PC-9 (cell line): ENCODE data around the gene AKAP8. TPM values are rescaled to one million over a fixed set of nuclear protein-coding genes. Genes with fewer than 3 reads are reported as not detected.
"Not testable (repeated sequence)": the region's sequence is repeated elsewhere in the genome, so short reads cannot be mapped to it uniquely, and the experiment has no call there.

Experiments used
- BruUV-seq: library from RNA; stranded (reverse); fragments of 400-500 nt; replicated peaks from 2 replicates; lab custom pipeline; 2021; lab: Mats Ljungman, UMichigan
- CTCF ChIA-PET: fragments of 300-600 bp; sonication (Branson Sonifier 250); formaldehyde crosslinking; loops from one replicate; lab custom pipeline; 2022; ENCODE audit warnings: antibody characterized with exemption; lab: Charles Lee
- POLR2A ChIA-PET: fragments of 300-600 bp; sonication (Branson Sonifier 250); formaldehyde crosslinking; loops from one replicate; lab custom pipeline; 2022; ENCODE audit warnings: antibody characterized with exemption; ENCODE audit not compliant: unreplicated experiment; lab: Charles Lee
- DNase-seq, 2 experiments: peaks; one replicate each; pipeline versions ENCODE4 v3.0.0 to v3.0.0-alpha.2; 2015 to 2022; ENCODE audit warnings: mixed read lengths in 1 of 2
- H2AFZ ChIP-seq: fragments of 200-600 bp; sonication (generic); 2 replicates; pipeline ENCODE4 v1.8.1; 2017; ENCODE audit warnings: antibody characterized with exemption
- H3F3A ChIP-seq: fragments of 200-600 bp; sonication (generic); 2 replicates; pipeline ENCODE4 v1.8.1; 2017; ENCODE audit warnings: antibody characterized with exemption, mild to moderate bottlenecking, low read depth; ENCODE audit not compliant: insufficient read depth
- H3K27ac ChIP-seq: fragments of 200-600 bp; sonication (generic); 2 replicates; pipeline ENCODE4 v1.6.1; 2016; ENCODE audit warnings: mixed run types
- H3K27me3 ChIP-seq: fragments of 200-600 bp; sonication (generic); 2 replicates; pipeline ENCODE4 v1.6.1; 2016; ENCODE audit warnings: low read depth, mixed run types; ENCODE audit not compliant: insufficient read depth
- H3K36me3 ChIP-seq: fragments of 200-600 bp; sonication (generic); 2 replicates; pipeline ENCODE4 v1.6.1; 2016; ENCODE audit warnings: low read depth, mixed run types
- H3K4me1 ChIP-seq: fragments of 200-600 bp; sonication (generic); replicated peaks from 2 replicates; pipeline ENCODE4 v1.6.1; 2016; ENCODE audit warnings: mixed run types; ENCODE audit not compliant: insufficient read depth
- H3K4me2 ChIP-seq: fragments of 200-600 bp; sonication (generic); 2 replicates; pipeline ENCODE4 v1.6.1; 2017; ENCODE audit warnings: mixed run types
- H3K4me3 ChIP-seq: fragments of 200-600 bp; sonication (generic); 2 replicates; pipeline ENCODE4 v1.6.1; 2016; ENCODE audit warnings: mixed run types
- H3K79me2 ChIP-seq: fragments of 200-600 bp; sonication (generic); 2 replicates; pipeline ENCODE4 v1.6.1; 2017; ENCODE audit warnings: low read depth, mixed run types
- H3K9me2 ChIP-seq: fragments of 200-600 bp; sonication (generic); 2 replicates; pipeline ENCODE4 v1.8.1; 2017; ENCODE audit warnings: mild to moderate bottlenecking; ENCODE audit not compliant: insufficient read depth
- H3K9me3 ChIP-seq: fragments of 200-600 bp; sonication (generic); 2 replicates; pipeline ENCODE4 v1.8.1; 2016; ENCODE audit warnings: low read depth; ENCODE audit not compliant: insufficient read depth
- H4K20me1 ChIP-seq: fragments of 200-600 bp; sonication (generic); 2 replicates; pipeline ENCODE4 v1.8.1; 2017; ENCODE audit not compliant: insufficient read depth
- EZH2 ChIP-seq: fragments of 200-600 bp; sonication (generic); IDR thresholded peaks from 2 replicates; pipeline ENCODE4 v1.8.0; 2017; ENCODE audit warnings: antibody characterized with exemption, low read depth
- intact Hi-C: fragments of 100-400 bp; cut with micrococcal nuclease; formaldehyde crosslinking; loops from one replicate; pipeline ENCODE4 v1.10.0; 2022; ENCODE audit not compliant: unreplicated experiment
- total RNA-seq: library from RNA; stranded (reverse); gene quantifications from 2 replicates; pipeline ENCODE4 v1.2.3, GENCODE V29; 2021
- TF ChIP-seq, protein P1 (sequence below): fragments of 200-600 bp; sonication (generic); conservative IDR thresholded peaks from 2 replicates; pipeline ENCODE4 v1.6.1; 2017; ENCODE audit warnings: mixed run types, antibody characterized with exemption, mild to moderate bottlenecking, moderate library complexity

Gene AKAP8
- total RNA-seq, 1 experiment from 2014 or later, result 43.4 TPM

DNA sequence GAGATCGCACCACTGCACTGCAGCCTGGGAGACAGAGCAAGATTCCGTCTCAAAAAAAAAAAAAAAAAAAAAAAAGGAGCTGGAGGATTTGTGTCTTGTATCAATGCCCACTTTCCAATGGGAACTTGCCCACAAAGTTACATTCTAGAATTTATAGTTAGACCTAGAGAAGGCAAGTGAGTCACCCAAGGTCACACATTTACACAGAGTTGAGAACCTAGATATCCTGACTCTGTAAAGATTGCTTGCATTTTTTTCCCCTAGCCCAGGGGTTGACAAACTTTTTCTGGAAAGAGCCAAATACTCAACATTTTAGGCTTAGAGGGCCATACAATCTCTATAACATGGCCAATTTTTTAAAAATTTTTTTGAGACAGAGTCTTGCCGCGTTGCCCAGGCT, 39.5 kb downstream of the AKAP8 start:
- Histone ChIP-seq H3K9me3 (no peaks in the 10 kb centered on the region), H3K36me3 (no peaks in the 10 kb centered on the region; the same call in 1 of the 2 replicates), H3K4me1 (no peaks in the 10 kb centered on the region), H3K9me2 (no peaks in the 10 kb centered on the region), H4K20me1 (0 out of 2 replicates have a peak, but pooled peaks cover 8% of the 10 kb centered on the region), H3K27ac (no peak overlapping the region), H3F3A (no peaks in the 10 kb centered on the region; the same call in 1 of the 2 replicates), H3K79me2 (no peaks in the 10 kb centered on the region), H3K4me2 (no peak overlapping the region), H3K27me3 (no peaks in the 10 kb centered on the region), H3K4me3 (no peak overlapping the region), H2AFZ (no peak overlapping the region)
- TF ChIP-seq EZH2, result no peak
- TF ChIP-seq, protein P1, sequence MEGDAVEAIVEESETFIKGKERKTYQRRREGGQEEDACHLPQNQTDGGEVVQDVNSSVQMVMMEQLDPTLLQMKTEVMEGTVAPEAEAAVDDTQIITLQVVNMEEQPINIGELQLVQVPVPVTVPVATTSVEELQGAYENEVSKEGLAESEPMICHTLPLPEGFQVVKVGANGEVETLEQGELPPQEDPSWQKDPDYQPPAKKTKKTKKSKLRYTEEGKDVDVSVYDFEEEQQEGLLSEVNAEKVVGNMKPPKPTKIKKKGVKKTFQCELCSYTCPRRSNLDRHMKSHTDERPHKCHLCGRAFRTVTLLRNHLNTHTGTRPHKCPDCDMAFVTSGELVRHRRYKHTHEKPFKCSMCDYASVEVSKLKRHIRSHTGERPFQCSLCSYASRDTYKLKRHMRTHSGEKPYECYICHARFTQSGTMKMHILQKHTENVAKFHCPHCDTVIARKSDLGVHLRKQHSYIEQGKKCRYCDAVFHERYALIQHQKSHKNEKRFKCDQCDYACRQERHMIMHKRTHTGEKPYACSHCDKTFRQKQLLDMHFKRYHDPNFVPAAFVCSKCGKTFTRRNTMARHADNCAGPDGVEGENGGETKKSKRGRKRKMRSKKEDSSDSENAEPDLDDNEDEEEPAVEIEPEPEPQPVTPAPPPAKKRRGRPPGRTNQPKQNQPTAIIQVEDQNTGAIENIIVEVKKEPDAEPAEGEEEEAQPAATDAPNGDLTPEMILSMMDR, result no peak
- no peak for DNase-seq
- BruUV-seq, result no TSS peak
- intact Hi-C loops, result no loop called here
- CTCF ChIA-PET, result interaction anchor here (0.6 kb wide), 1 partner anchor 302 kb away, joined by 14 read pairs; no protein-coding TSS in a partner anchor
- POLR2A ChIA-PET, result no interaction called here

DNA sequence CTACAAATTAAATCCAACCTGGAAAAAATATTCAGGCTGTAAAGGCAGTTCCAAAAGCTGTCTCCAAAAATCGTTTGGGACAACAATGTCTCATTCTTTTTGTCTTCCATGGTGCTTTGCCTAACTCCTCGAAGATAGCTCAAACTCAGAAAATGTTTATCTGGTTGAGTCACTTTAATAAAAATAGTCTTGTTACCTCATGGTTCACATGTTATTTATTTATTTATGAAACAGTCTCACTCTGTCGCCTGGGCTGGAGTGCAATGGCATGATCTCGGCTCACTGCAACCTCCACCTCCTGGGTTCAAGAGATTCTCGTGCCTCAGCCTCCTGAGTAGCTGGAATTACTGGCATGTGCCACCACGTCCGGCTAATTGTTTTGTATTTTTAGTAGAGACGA, 42.4 kb downstream of the AKAP8 start:
- peaks cover 17% of the 10 kb centered on the region for H3K79me2 ChIP-seq
- POLR2A ChIA-PET, result no interaction called here

DNA sequence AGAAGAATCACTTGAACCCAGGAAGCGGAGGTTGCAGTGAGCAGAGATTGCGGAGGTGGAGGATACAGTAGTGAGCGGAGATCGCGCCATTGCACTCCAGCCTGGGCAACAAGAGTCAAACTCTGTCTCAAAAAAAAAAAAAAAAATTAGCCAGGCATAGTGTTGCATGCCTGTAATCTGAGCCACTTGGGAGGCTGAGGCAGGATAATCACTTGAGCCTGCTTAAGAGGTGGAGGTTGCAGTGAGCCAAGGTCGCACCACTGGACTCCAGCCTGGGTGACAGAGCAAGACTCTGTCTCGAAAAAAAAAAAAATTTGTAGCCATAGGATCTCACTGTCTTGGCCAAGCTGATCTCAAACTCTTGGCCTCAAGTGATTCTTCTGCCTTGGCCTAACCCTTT, 43.6 kb downstream of the AKAP8 start:
- intact Hi-C loops, H3K4me3 ChIP-seq, H3F3A ChIP-seq, H3K9me3 ChIP-seq, H3K27me3 ChIP-seq, H2AFZ ChIP-seq, H3K36me3 ChIP-seq, H3K27ac ChIP-seq, DNase-seq, H3K4me1 ChIP-seq, BruUV-seq, H3K9me2 ChIP-seq, POLR2A ChIA-PET, H4K20me1 ChIP-seq, H3K4me2 ChIP-seq: not testable (repeated sequence)
- H3K79me2 ChIP-seq, result peaks cover 23% of the 10 kb centered on the region
- CTCF ChIA-PET, result interaction anchor here (0.7 kb wide), 1 partner anchor 73 kb away, joined by 3 read pairs; no protein-coding TSS in a partner anchor

More for the DNA sequence above, 42.4 kb downstream of the AKAP8 start:
- BruUV-seq, result no TSS peak
- Histone ChIP-seq H3K27me3 (no peaks in the 10 kb centered on the region), H4K20me1 (0 out of 2 replicates have a peak, but pooled peaks cover 5% of the 10 kb centered on the region), H3K4me3 (no peak overlapping the region), H3K9me3 (no peaks in the 10 kb centered on the region), H3K4me2 (no peak overlapping the region), H2AFZ (no peak overlapping the region), H3K4me1 (peaks cover 6% of the 10 kb centered on the region; the same call in 1 of the 2 replicates), H3K36me3 (no peaks in the 10 kb centered on the region; the same call in 1 of the 2 replicates), H3K27ac (no peak overlapping the region), H3F3A (no peaks in the 10 kb centered on the region; the same call in 1 of the 2 replicates), H3K9me2 (no peaks in the 10 kb centered on the region)
- intact Hi-C loops, result no loop called here
- CTCF ChIA-PET, result no interaction called here
- TF ChIP-seq, protein P1, result no peak
- no peak for TF ChIP-seq EZH2
- no peak for DNase-seq
